GM21723 (cell line): ENCODE data around the gene LRP11.
A peak's percentile ranks its signal among the peaks of the same experiment; 100 is the strongest.
"Not testable (repeated sequence)": the region's sequence is repeated elsewhere in the genome, so short reads cannot be mapped to it uniquely, and the experiment has no call there.

Experiments used
- ATAC-seq: cut with Tn5 transposase; IDR thresholded peaks from one replicate; pipeline ENCODE4 v1.9.1; 2021; ENCODE audit warnings: mild to moderate bottlenecking, moderate library complexity; ENCODE audit not compliant: unreplicated experiment

Gene LRP11

GRCh38 chr6:149871182-149871581, 7.0 kb upstream of the LRP11 start:
- ATAC-seq = no peak

- no peak for ATAC-seq
Observed at GRCh38 chr6:149869275-149869892, 5.2 kb upstream of the LRP11 start.

- no peak for ATAC-seq
Observed at GRCh38 chr6:149867876-149868640, 3.9 kb upstream of the LRP11 start.

- no peak for ATAC-seq
Observed at GRCh38 chr6:149864578-149865535, 698 bp upstream of the LRP11 start.

- ATAC-seq = peak; percentile 46
Observed at GRCh38 chr6:149862922-149863697, 1.0 kb downstream of the LRP11 start.

GRCh38 chr6:149862424-149862738, 1.8 kb downstream of the LRP11 start:
- ATAC-seq = not testable (repeated sequence)

- ATAC-seq = no peak
Observed at GRCh38 chr6:149861603-149862423, 2.3 kb downstream of the LRP11 start.

GRCh38 chr6:149860834-149861602, 3.1 kb downstream of the LRP11 start:
- ATAC-seq = no peak

- ATAC-seq = no peak
Observed at GRCh38 chr6:149860513-149860833, 3.7 kb downstream of the LRP11 start.

GRCh38 chr6:149859938-149860337, 4.2 kb downstream of the LRP11 start:
- no peak for ATAC-seq

- no peak for ATAC-seq
Observed at GRCh38 chr6:149859368-149859767, 4.8 kb downstream of the LRP11 start.

- no peak for ATAC-seq
Observed at GRCh38 chr6:149857541-149857940, 6.6 kb downstream of the LRP11 start.

- no peak for ATAC-seq
Observed at GRCh38 chr6:149856256-149856994, 7.7 kb downstream of the LRP11 start.

- no peak for ATAC-seq
Observed at GRCh38 chr6:149855741-149856140, 8.4 kb downstream of the LRP11 start.

GRCh38 chr6:149855040-149855654, 9.0 kb downstream of the LRP11 start:
- no peak for ATAC-seq

- ATAC-seq = no peak
Observed at GRCh38 chr6:149854532-149854931, 9.6 kb downstream of the LRP11 start.

- ATAC-seq = not testable (repeated sequence)
Observed at GRCh38 chr6:149854017-149854416, 10.1 kb downstream of the LRP11 start.

GRCh38 chr6:149852881-149853280, 11.3 kb downstream of the LRP11 start:
- ATAC-seq = no peak
